OCI-LY3 (cell line): ENCODE results near the gene ELMO1.

Experiments
- H2AFZ ChIP-seq: fragments of 200-600, 300-600 bp; shearing (Covaris generic); 2 replicates; pipeline ENCODE4 v1.6.0; 2014; ENCODE audit warnings: antibody characterized with exemption, low read depth, low read length
- H3K27ac ChIP-seq: fragments of 200-600, 300-600 bp; sonication (generic); 2 replicates; pipeline ENCODE4 v1.5.1; 2014; ENCODE audit warnings: mild to moderate bottlenecking, low read length, moderate library complexity, mixed read lengths
- H3K27me3 ChIP-seq: fragments of 200-600, 300-600 bp; sonication (generic); 2 replicates; pipeline ENCODE4 v1.6.1; 2014; ENCODE audit warnings: low read depth, low read length, mixed read lengths
- H3K36me3 ChIP-seq: fragments of 200-600, 300-600 bp; sonication (generic); replicated peaks from 2 replicates; pipeline ENCODE3; 2014; ENCODE audit warnings: low read depth, low read length, mixed read lengths
- H3K4me1 ChIP-seq: fragments of 300-600, 200-600 bp; sonication (generic); 2 replicates; pipeline ENCODE4 v1.6.1; 2014; ENCODE audit warnings: low read length, mixed read lengths
- H3K4me2 ChIP-seq: fragments of 200-600, 300-600 bp; sonication (generic); 2 replicates; pipeline ENCODE4 v1.6.1; 2014; ENCODE audit warnings: low read length, mixed read lengths
- H3K4me3 ChIP-seq: fragments of 300-600, 200-600 bp; sonication (generic); 2 replicates; pipeline ENCODE4 v1.5.1; 2014; ENCODE audit warnings: antibody characterized with exemption, mild to moderate bottlenecking, low read length, moderate library complexity
- H3K79me2 ChIP-seq: fragments of 300-600, 200-600 bp; shearing (Covaris generic); 2 replicates; pipeline ENCODE4 v1.6.1; 2014; ENCODE audit warnings: mild to moderate bottlenecking, low read length, mixed read lengths
- H3K9ac ChIP-seq: fragments of 300-600, 200-600 bp; shearing (Covaris generic); 2 replicates; pipeline ENCODE4 v1.6.0; 2014; ENCODE audit warnings: mild to moderate bottlenecking, low read length, moderate library complexity
- H3K9me3 ChIP-seq: fragments of 200-600, 300-600 bp; shearing (Covaris generic); 2 replicates; pipeline ENCODE4 v1.6.1; 2014; ENCODE audit warnings: low read length, mixed read lengths; ENCODE audit not compliant: insufficient read depth
- H4K20me1 ChIP-seq: fragments of 200-600, 300-600 bp; sonication (generic); 2 replicates; pipeline ENCODE4 v1.6.1; 2016; ENCODE audit warnings: low read length, mixed read lengths; ENCODE audit not compliant: insufficient read depth
- CTCF ChIP-seq: fragments of 200-600, 300-600 bp; sonication (generic); IDR thresholded peaks from 2 replicates; pipeline ENCODE4 v1.5.1; 2014; ENCODE audit warnings: antibody characterized with exemption, low read length, low read depth
- EZH2phosphoT487 ChIP-seq: fragments of 200-600 bp; shearing (Covaris generic); IDR thresholded peaks from 2 replicates; pipeline ENCODE4 v1.6.1; 2018; ENCODE audit warnings: antibody characterized with exemption, mixed run types, low read depth

ELMO1 gene

GRCh38 chr7:36881233-36881874 is 567.3 kb downstream of the ELMO1 start:
- H2AFZ ChIP-seq, result no peak overlapping the region
- no peak overlapping the region for H3K27ac ChIP-seq
- H3K79me2 ChIP-seq, result no peaks in the 10 kb centered on the region
- TF ChIP-seq EZH2phosphoT487 (no peak), CTCF (no peak)
- no peak overlapping the region for H3K9ac ChIP-seq
- H3K9me3 ChIP-seq, result no peaks in the 10 kb centered on the region
- H4K20me1 ChIP-seq, result no peaks in the 10 kb centered on the region
- no peak overlapping the region for H3K4me3 ChIP-seq
- peaks cover 17% of the 10 kb centered on the region for H3K4me1 ChIP-seq
- H3K27me3 ChIP-seq, result no peaks in the 10 kb centered on the region
- H3K4me2 ChIP-seq, result no peak overlapping the region
- H3K36me3 ChIP-seq, result peaks cover 75% of the 10 kb centered on the region

GRCh38 chr7:36880108-36880507 is 568.6 kb downstream of the ELMO1 start:
- Histone ChIP-seq H3K27ac (no peak overlapping the region), H4K20me1 (no peaks in the 10 kb centered on the region), H3K4me2 (no peak overlapping the region), H3K4me3 (no peak overlapping the region), H3K36me3 (peaks cover 66% of the 10 kb centered on the region), H3K9ac (no peak overlapping the region), H3K9me3 (no peaks in the 10 kb centered on the region), H3K79me2 (no peaks in the 10 kb centered on the region), H3K27me3 (no peaks in the 10 kb centered on the region), H2AFZ (no peak overlapping the region), H3K4me1 (peaks cover 17% of the 10 kb centered on the region)
- no peak for TF ChIP-seq EZH2phosphoT487
- peak; percentile 6; the same call in 1 of the 2 replicates for TF ChIP-seq CTCF

GRCh38 chr7:36879021-36879420 is 569.6 kb downstream of the ELMO1 start:
- TF ChIP-seq CTCF, result no peak
- no peak for TF ChIP-seq EZH2phosphoT487
- no peak overlapping the region for H3K4me2 ChIP-seq
- H3K27me3 ChIP-seq, result no peaks in the 10 kb centered on the region
- H3K4me1 ChIP-seq, result peaks cover 17% of the 10 kb centered on the region
- H3K9ac ChIP-seq, result no peak overlapping the region
- no peak overlapping the region for H2AFZ ChIP-seq
- H3K36me3 ChIP-seq, result peaks cover 64% of the 10 kb centered on the region
- H4K20me1 ChIP-seq, result no peaks in the 10 kb centered on the region
- no peaks in the 10 kb centered on the region for H3K9me3 ChIP-seq
- no peak overlapping the region for H3K4me3 ChIP-seq
- H3K79me2 ChIP-seq, result no peaks in the 10 kb centered on the region
- H3K27ac ChIP-seq, result no peak overlapping the region

GRCh38 chr7:36878288-36878687 is 570.4 kb downstream of the ELMO1 start:
- Histone ChIP-seq H2AFZ (no peak overlapping the region), H4K20me1 (no peaks in the 10 kb centered on the region), H3K9ac (no peak overlapping the region), H3K79me2 (no peaks in the 10 kb centered on the region), H3K27ac (no peak overlapping the region), H3K27me3 (no peaks in the 10 kb centered on the region), H3K36me3 (peaks cover 66% of the 10 kb centered on the region), H3K4me2 (no peak overlapping the region), H3K4me1 (peaks cover 12% of the 10 kb centered on the region), H3K9me3 (no peaks in the 10 kb centered on the region), H3K4me3 (no peak overlapping the region)
- no peak for TF ChIP-seq CTCF
- TF ChIP-seq EZH2phosphoT487, result no peak
